ENCODE results near the gene COL20A1. TPM values are rescaled to one million over a fixed set of nuclear protein-coding genes. Genes with fewer than 3 reads are reported as not detected.

The COL20A1 gene
- total RNA-seq, 1 experiment from 2014 or later = 2.3 TPM

GRCh38 chr20:63360850-63361518 is 68.0 kb downstream of the COL20A1 start, which contains the start of gene CHRNA4:
Gene CHRNA4, minus strand, starts transcription at chr20:63361349. Its CDS starts 184 bp downstream, at chr20:63361165.
- H3K9ac ChIP-seq (ENCODE audit: extremely low read depth, insufficient read length, low read length) = no peak within 1 kb of the TSS

More at GRCh38 chr20:63360850-63361518, 68.0 kb downstream of the COL20A1 start, which contains the start of gene CHRNA4:
- no CpG with 5 or more reads among the region's 79 CpGs for WGBS (ENCODE audit: extremely low coverage, insufficient read length, low lambda C conversion rate)
- H3K14ac ChIP-seq (ENCODE audit: insufficient read depth, low read length) = no peak within 1 kb of the TSS; the same call in 1 of the 2 replicates
- peak within 1 kb of the TSS; percentile 37 for H3K4me2 ChIP-seq (ENCODE audit: insufficient read depth, insufficient read length, low read length)
- no peaks in the 10 kb centered on the region for H3K36me3 Mint-ChIP-seq (ENCODE audit: insufficient read depth in 1 of 3, low read depth in 3 of 3)
- H3K9me3 ChIP-seq (ENCODE audit: control insufficient read depth, low read depth, low read length) = no peaks in the 10 kb centered on the region
- peaks cover 39% of the 10 kb centered on the region for H3K27me3 Mint-ChIP-seq (ENCODE audit: low read depth)
- no peak for DNase-seq
- H4K91ac ChIP-seq (ENCODE audit: insufficient read length, low read depth, low read length) = no peak within 1 kb of the TSS
- H4K20me1 ChIP-seq (ENCODE audit: control insufficient read depth, insufficient read depth, insufficient read length) = no peaks in the 10 kb centered on the region
- peak within 1 kb of the TSS; percentile 30 to 71 for H3K4me3 Mint-ChIP-seq
- H3K4me1 Mint-ChIP-seq = peaks cover 10 to 26% of the 10 kb centered on the region in 2 experiments
- H3K4me1 ChIP-seq (ENCODE audit: insufficient read depth, low read length) = no peaks in the 10 kb centered on the region; the same call in 1 of the 2 replicates
- H2BK120ac ChIP-seq (ENCODE audit: low read depth, low read length, poor library complexity, severe bottlenecking) = no peak within 1 kb of the TSS
- no peak within 1 kb of the TSS for H2BK15ac ChIP-seq (ENCODE audit: low read depth, low read length)
- H3T11ph ChIP-seq (ENCODE audit: low read length) = no peak within 1 kb of the TSS
- no peak within 1 kb of the TSS for H2AFZ ChIP-seq (ENCODE audit: low read length)
- no peak within 1 kb of the TSS for H3K18ac ChIP-seq (ENCODE audit: insufficient read length, low read depth, low read length)
- no peaks in the 10 kb centered on the region for H3K79me2 ChIP-seq (ENCODE audit: insufficient read depth, low read length)
- H3K27me3 ChIP-seq (ENCODE audit: insufficient read depth, low read length) = no peaks in the 10 kb centered on the region; the same call in 1 of the 2 replicates
- H3K23me2 ChIP-seq (ENCODE audit: insufficient read length, low read depth, low read length, poor library complexity, severe bottlenecking) = peaks cover 6% of the 10 kb centered on the region
- H3K56ac ChIP-seq (ENCODE audit: insufficient read length, low read depth, low read length) = no peak within 1 kb of the TSS
- H3K4ac ChIP-seq (ENCODE audit: low read depth, low read length) = no peak within 1 kb of the TSS
- no peaks in the 10 kb centered on the region for H3K79me1 ChIP-seq (ENCODE audit: insufficient read depth, low read depth, low read length, poor library complexity, severe bottlenecking)
- no peak within 1 kb of the TSS for H2AK5ac ChIP-seq (ENCODE audit: insufficient read length, low read length)
- no peak within 1 kb of the TSS for H4K8ac ChIP-seq (replicated peaks; ENCODE audit: insufficient read length, low read depth, low read length)
- no peak within 1 kb of the TSS for H3K27ac ChIP-seq (ENCODE audit: insufficient read length, low read depth, low read length)
- no peak within 1 kb of the TSS for H3K23ac ChIP-seq (ENCODE audit: insufficient read length, low read depth, low read length)
- H3K9me3 Mint-ChIP-seq = no peaks in the 10 kb centered on the region; a peak in 1 of 5 replicates
- H2BK12ac ChIP-seq (ENCODE audit: insufficient read length, low read depth, low read length) = no peak within 1 kb of the TSS
- no peak within 1 kb of the TSS for H3K27ac Mint-ChIP-seq
- H2BK20ac ChIP-seq (ENCODE audit: low read depth, low read length, poor library complexity, severe bottlenecking) = no peak within 1 kb of the TSS
- no peak within 1 kb of the TSS for H2BK5ac ChIP-seq (ENCODE audit: insufficient read length, low read length)
- no peak for TF ChIP-seq CTCF (conservative IDR thresholded peaks at IDR 0.05)
- H4K5ac ChIP-seq (ENCODE audit: insufficient read length, low read depth, low read length) = no peak within 1 kb of the TSS

Data from H9 (cell line).